Fibroblast of mammary gland (primary cell): ENCODE results near the gene C2orf68.

Experiments
- DNase-seq: peaks from one replicate; pipeline ENCODE4 v3.0.0-alpha.2; 2010; ENCODE audit warnings: low read depth
- H3K4me3 ChIP-seq: 2 replicates; pipeline ENCODE4 v1.5.1; 2011; ENCODE audit warnings: low read depth, mild to moderate bottlenecking, low read length, moderate library complexity; ENCODE audit not compliant: control insufficient read depth
- TF ChIP-seq, protein P1 (sequence below): conservative IDR thresholded peaks from 2 replicates; pipeline ENCODE4 v1.5.1; 2011; ENCODE audit warnings: low read depth, low read length, inconsistent platforms; ENCODE audit not compliant: control insufficient read depth, insufficient read depth

Gene C2orf68

DNA sequence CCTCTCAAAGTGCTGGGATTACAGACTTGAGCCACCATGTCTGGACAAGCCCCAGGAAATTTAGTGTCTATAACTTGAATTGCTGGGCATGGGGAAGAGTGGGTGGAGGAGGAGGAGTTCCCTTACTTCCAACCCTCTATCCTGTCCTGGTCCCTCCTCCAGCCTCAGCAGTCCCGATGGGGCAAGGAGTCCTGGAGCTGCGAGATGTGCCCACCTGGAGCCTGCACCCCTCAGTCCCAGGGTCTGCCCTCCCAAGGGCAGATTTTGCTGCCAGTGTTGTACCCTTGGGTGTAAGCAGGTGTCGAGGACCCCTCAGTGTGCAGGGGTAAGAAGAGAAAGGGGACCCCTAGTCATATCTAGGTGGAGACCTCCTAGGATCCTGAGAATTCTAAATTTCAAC, 31.7 kb downstream of the C2orf68 start:
- H3K4me3 ChIP-seq: no peak overlapping the region
- DNase-seq: no peak
- TF ChIP-seq, protein P1, sequence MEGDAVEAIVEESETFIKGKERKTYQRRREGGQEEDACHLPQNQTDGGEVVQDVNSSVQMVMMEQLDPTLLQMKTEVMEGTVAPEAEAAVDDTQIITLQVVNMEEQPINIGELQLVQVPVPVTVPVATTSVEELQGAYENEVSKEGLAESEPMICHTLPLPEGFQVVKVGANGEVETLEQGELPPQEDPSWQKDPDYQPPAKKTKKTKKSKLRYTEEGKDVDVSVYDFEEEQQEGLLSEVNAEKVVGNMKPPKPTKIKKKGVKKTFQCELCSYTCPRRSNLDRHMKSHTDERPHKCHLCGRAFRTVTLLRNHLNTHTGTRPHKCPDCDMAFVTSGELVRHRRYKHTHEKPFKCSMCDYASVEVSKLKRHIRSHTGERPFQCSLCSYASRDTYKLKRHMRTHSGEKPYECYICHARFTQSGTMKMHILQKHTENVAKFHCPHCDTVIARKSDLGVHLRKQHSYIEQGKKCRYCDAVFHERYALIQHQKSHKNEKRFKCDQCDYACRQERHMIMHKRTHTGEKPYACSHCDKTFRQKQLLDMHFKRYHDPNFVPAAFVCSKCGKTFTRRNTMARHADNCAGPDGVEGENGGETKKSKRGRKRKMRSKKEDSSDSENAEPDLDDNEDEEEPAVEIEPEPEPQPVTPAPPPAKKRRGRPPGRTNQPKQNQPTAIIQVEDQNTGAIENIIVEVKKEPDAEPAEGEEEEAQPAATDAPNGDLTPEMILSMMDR: no peak

DNA sequence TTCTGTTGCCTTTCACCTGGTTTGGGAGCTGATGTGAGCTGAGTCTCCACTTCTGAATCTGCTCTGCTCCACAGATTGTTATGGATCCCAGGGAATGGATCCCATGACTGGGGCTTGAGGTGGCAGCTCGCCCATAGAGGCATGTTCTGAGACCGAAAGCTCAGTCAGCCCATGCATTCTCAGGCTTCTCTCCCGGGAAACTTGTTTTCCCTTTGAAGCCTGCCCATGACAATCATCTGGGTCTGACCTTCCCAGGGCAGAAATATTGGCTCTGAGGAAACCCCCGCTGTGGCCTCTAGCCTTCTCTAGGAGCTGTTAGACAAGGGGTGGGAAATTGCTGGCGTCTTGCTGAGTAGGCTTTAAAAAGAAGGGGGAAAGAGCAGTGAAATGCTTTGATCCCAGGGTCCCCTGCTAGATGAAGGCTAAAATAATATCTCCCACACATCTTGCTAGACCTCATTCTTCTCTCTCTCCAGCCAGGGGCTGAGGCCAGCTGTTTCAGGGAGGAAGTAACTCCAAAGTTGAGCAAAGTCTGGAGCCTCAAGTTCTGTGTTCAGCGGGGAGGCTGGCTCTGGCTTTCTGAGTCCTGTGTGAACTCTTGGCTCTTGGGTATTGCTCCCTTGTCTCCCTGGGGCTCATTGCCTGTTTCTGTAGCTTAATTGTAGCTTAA, 32.5 kb downstream of the C2orf68 start:
- no peak overlapping the region for H3K4me3 ChIP-seq
- DNase-seq: no peak
- TF ChIP-seq, protein P1: no peak

DNA sequence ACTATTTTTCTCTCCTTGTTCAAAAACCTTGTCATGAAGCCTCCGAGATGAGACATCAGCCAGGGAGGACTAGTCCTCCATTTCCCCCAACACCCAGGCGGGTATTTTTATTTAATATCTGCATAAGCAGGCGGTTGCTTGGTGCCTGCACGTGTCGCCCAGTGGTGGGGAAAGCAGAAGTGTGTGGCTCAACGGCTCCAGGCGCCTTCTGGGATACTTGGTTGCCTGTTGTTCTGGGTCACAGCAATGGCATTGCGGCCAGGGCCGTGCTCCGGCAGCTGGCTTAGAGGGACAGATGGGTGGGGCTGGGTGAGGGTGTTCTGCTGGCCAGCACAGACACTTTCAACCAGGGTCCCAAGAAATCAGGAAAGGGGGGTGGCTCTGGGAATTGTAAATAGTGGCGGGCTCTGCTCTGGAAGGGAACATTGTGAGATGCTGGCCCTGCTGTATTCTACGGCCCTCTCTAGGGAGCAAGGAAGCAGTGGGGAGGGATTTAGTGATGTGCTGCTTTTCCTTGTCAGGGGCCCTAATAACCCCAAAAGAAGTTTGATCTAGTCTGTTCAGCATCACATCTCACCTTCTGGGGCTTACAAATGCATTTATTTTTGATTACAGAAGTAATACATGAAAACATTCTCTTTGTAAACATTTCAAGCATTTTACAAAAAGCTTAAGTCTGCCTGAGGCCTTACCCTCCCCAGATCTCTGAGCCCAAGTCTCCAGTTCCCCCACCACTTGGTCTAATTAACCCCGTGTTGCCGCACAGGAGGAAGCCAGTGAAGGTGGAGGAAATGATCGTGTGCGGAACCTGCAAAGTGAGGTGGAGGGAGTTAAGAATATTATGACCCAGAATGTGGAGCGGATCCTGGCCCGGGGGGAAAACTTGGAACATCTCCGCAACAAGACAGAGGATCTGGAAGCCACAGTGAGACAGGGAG, 33.4 kb downstream of the C2orf68 start:
- TF ChIP-seq, protein P1: no peak
- H3K4me3 ChIP-seq: no peak overlapping the region
- no peak for DNase-seq

DNA sequence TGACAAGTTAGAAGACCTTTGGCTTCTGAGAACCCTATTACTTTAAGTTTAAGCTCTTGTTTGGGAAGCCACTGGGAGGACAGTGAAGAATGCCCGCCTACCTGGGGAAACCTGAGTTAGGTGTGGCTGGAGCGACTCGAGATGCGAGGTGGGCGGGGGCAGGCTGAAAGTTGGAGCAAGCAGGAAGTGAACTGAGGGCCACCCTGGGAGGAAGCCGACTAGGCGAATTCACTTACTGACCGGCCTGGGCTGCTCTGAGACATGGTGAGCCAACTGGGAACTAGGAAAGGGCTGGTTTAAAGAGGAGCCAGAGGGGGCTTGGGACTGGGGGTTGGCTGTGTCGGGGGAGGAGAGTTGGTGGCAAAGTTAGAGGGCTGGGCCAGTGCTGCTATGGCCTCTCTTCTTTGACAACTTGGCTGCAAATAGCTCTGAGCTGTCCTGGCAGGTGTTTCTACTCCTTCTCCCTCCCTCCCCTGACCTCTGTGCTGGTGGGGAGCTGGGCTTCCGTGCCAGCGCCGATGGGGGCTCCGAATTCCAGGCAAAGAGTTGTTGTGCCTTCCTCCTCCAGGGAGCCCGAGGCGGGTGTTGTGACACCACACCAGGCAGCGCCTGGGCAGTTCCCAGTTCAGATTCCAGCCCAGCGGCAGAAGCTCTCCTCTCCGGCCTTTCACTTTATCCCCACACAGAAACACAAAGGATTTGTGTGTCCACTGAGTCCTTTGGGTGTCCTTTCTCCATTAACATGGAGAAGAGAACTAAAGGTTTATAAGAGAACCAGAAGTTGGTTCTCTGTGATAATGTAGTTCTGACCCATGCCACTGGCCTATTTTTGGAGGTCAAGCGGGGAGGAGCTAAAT, 34.3 kb downstream of the C2orf68 start, which contains the start of gene VAMP8:
TSS of gene VAMP8 (plus strand) at position 201 of the 857 bp plus-strand sequence. CDS start at position 262, 61 bp downstream.
- DNase-seq: no peak
- TF ChIP-seq, protein P1: no peak
- no peak within 1 kb of the TSS for H3K4me3 ChIP-seq

DNA sequence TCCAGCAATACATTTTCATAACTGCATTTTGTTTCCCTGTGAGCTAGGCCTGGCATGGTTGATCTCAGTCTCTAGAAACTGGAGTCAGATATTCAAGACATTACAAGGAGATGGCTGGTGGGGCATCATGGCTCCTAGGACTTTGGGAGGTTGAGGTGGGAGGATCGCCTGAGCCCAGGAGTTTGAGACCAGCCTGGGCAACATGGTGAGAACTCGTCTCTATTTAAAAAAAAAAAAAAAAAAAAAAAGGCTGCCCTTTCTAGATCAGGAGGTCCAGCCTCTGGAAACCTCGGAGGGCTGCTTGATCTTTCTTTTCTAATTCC, 34.8 kb downstream of the C2orf68 start:
- no peak overlapping the region for H3K4me3 ChIP-seq
- TF ChIP-seq, protein P1: no peak
- no peak for DNase-seq

DNA sequence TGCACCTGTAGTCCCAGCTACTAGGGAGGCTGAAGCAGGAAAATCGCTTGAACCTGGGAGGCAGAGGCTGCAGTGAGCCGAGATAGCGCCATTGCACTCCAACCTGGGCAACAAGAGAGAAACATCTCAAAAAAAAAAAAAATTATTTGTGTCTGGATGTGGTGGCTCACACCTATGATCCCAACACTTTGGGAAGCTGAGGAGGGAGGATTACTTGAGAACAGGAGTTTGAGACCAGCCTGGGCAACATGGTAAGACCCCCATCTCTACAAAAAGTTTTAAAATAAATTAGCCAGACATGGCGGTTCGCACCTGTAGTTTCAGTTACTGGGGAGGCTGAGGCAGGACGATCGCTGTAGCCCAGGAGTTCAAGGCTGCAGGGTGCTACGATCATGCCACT, 36.1 kb downstream of the C2orf68 start:
- H3K4me3 ChIP-seq: no peak overlapping the region
- TF ChIP-seq, protein P1: no peak
- DNase-seq: no peak
